Endothelial cell of umbilical vein (primary cell): ENCODE measurements around the gene PPP1R18. TPM values are rescaled to one million over a fixed set of nuclear protein-coding genes. Genes with fewer than 3 reads are reported as not detected.
"Not testable (repeated sequence)": the region's sequence is repeated elsewhere in the genome, so short reads cannot be mapped to it uniquely, and the experiment has no call there.

Experiments used
- BruUV-seq: library from RNA; stranded (reverse); fragments of 400-500 nt; replicated peaks from 2 replicates; lab custom pipeline; 2021; lab: Mats Ljungman, UMichigan
- CTCF ChIA-PET: fragments of 300-600, 350-600 bp; sonication (Branson Sonifier 250); formaldehyde crosslinking; loops from one replicate; lab custom pipeline; 2021; ENCODE audit warnings: antibody characterized with exemption, inconsistent platforms; lab: Charles Lee
- POLR2A ChIA-PET: fragments of 300-600, 350-600 bp; sonication (Branson Sonifier 250); formaldehyde crosslinking; loops from one replicate; lab custom pipeline; 2021; ENCODE audit warnings: antibody characterized with exemption, inconsistent platforms; lab: Charles Lee
- DNase-seq: peaks from one replicate; pipeline ENCODE4 v3.0.0-alpha.2; 2011; ENCODE audit warnings: low read depth, low spot score
- FAIRE-seq: peaks from 2 replicates; lab custom pipeline; 2011; peaks lifted over from hg19 to GRCh38; lab: Jason Lieb, UNC
- H2AFZ ChIP-seq: 2 replicates; pipeline ENCODE4 v1.6.0; 2012; ENCODE audit warnings: low read depth, low read length, control low read depth, inconsistent platforms
- H3K27ac ChIP-seq: 2 replicates; pipeline ENCODE4 v1.5.1; 2011; ENCODE audit warnings: low read depth, mild to moderate bottlenecking, control low read depth, low read length, moderate library complexity; ENCODE audit not compliant: insufficient read depth
- H3K27me3 ChIP-seq, 2 experiments: 2 replicates each; pipeline versions ENCODE4 v1.6.0 to v1.6.1; 2011; ENCODE audit warnings: low read length in 2 of 2, mixed read lengths in 1 of 2; ENCODE audit not compliant: control insufficient read depth in 2 of 2, insufficient read depth in 2 of 2
- H3K36me3 ChIP-seq, 2 experiments: 2 replicates in 1 of 2; 3 replicates in 1 of 2; pipeline ENCODE4 v1.5.1; 2011; ENCODE audit warnings: low read length in 2 of 2, mild to moderate bottlenecking in 1 of 2, moderate library complexity in 1 of 2; ENCODE audit not compliant: control insufficient read depth in 2 of 2, insufficient read depth in 2 of 2; ENCODE audit errors: extremely low read depth in 1 of 2
- H3K4me1 ChIP-seq: 3 replicates; pipeline ENCODE4 v1.5.1; 2011; ENCODE audit warnings: mild to moderate bottlenecking, low read length; ENCODE audit not compliant: control insufficient read depth, insufficient read depth; ENCODE audit errors: extremely low read depth
- H3K4me2 ChIP-seq: 2 replicates; pipeline ENCODE4 v1.6.1; 2011; ENCODE audit warnings: low read length, control low read depth, mixed read lengths; ENCODE audit not compliant: insufficient read depth
- H3K4me3 ChIP-seq, 3 experiments: fragments of 200-600 bp in 1 of 3; sonication (generic), shearing (Covaris generic) in 1 of 3; replicated peaks in 1 of 3; 2 replicates each; pipeline ENCODE4 v1.5.1; 2011 to 2016; ENCODE audit warnings: control low read depth in 3 of 3, low read length in 3 of 3, mild to moderate bottlenecking in 2 of 3, inconsistent platforms in 1 of 3, low read depth in 1 of 3, moderate library complexity in 1 of 3; ENCODE audit not compliant: insufficient read depth in 1 of 3
- H3K79me2 ChIP-seq: 2 replicates; pipeline ENCODE4 v1.6.0; 2012; ENCODE audit warnings: low read length, inconsistent platforms; ENCODE audit not compliant: control insufficient read depth, insufficient read depth
- H3K9ac ChIP-seq: replicated peaks from 2 replicates; pipeline ENCODE3; 2011; ENCODE audit warnings: low read length, control low read depth; ENCODE audit not compliant: insufficient read depth; ENCODE audit errors: extremely low read depth
- H3K9me1 ChIP-seq: replicated peaks from 3 replicates; pipeline ENCODE4 v1.6.0; 2011; ENCODE audit warnings: mild to moderate bottlenecking, low read length; ENCODE audit not compliant: control insufficient read depth, insufficient read depth; ENCODE audit errors: extremely low read depth
- H3K9me3 ChIP-seq: replicated peaks from 2 replicates; pipeline ENCODE4 v1.5.1; 2012; ENCODE audit warnings: low read length, inconsistent platforms; ENCODE audit not compliant: control insufficient read depth, insufficient read depth
- H4K20me1 ChIP-seq: replicated peaks from 2 replicates; pipeline ENCODE3; 2011; ENCODE audit warnings: mild to moderate bottlenecking, low read length; ENCODE audit not compliant: control insufficient read depth, insufficient read depth; ENCODE audit errors: extremely low read depth
- CTCF ChIP-seq, 2 donors: IDR thresholded peaks; 1 replicate in 1 of 2; 2 replicates in 1 of 2; pipeline ENCODE4 v1.5.1; 2011; ENCODE audit warnings: low read length in 2 of 2, mild to moderate bottlenecking in 2 of 2, moderate library complexity in 2 of 2, control low read depth in 1 of 2, inconsistent platforms in 1 of 2, low read depth in 1 of 2; ENCODE audit not compliant: insufficient read depth in 1 of 2; ENCODE audit errors: extremely low read depth in 1 of 2
- EZH2 ChIP-seq: IDR thresholded peaks from 2 replicates; pipeline ENCODE4 v1.6.1; 2012; ENCODE audit warnings: borderline replicate concordance, low read depth, mild to moderate bottlenecking, moderate library complexity, low read length, inconsistent platforms; ENCODE audit not compliant: severe bottlenecking
- FOS ChIP-seq: IDR thresholded peaks from 2 replicates; pipeline ENCODE4 v1.6.1; 2011; ENCODE audit warnings: mild to moderate bottlenecking, low read length, moderate library complexity, borderline replicate concordance; ENCODE audit not compliant: insufficient read depth
- GATA2 ChIP-seq: IDR thresholded peaks from 2 replicates; pipeline ENCODE4 v1.7.0; 2011; ENCODE audit warnings: low read depth, mild to moderate bottlenecking, moderate library complexity, mixed read lengths, low read length; ENCODE audit not compliant: insufficient read length, insufficient read depth
- JUN ChIP-seq: IDR thresholded peaks from 2 replicates; pipeline ENCODE4 v1.6.1; 2011; ENCODE audit warnings: borderline replicate concordance, low read depth; ENCODE audit not compliant: insufficient read length, insufficient read depth
- MAX ChIP-seq: IDR thresholded peaks from 2 replicates; pipeline ENCODE4 v1.6.1; 2011; ENCODE audit not compliant: insufficient read depth, insufficient read length
- MYC ChIP-seq: IDR thresholded peaks from one replicate; pipeline ENCODE4 v1.6.1; 2011; ENCODE audit warnings: mild to moderate bottlenecking, low read depth, low read length
- POLR2A ChIP-seq: IDR thresholded peaks from 2 replicates; pipeline ENCODE4 v1.6.1; 2012; ENCODE audit warnings: low read depth, mild to moderate bottlenecking, control low read depth, low read length
- POLR2AphosphoS5 ChIP-seq: IDR thresholded peaks from 2 replicates; pipeline ENCODE4 v1.6.1; 2012; ENCODE audit warnings: low read depth, mild to moderate bottlenecking, control low read depth, low read length, moderate library complexity; ENCODE audit not compliant: insufficient read depth
- dilution Hi-C: fragments of 300-500 bp; cut with MboI; formaldehyde crosslinking; loops from one replicate; pipeline ENCODE4 v1.15.0; 2019; ENCODE audit warnings: low sequenced_read_pairs; ENCODE audit not compliant: extremely low pct_ligation_motif_present
- intact Hi-C: fragments of 100-400 bp; cut with micrococcal nuclease; formaldehyde crosslinking; loops from one replicate; pipeline ENCODE4 v1.10.0; 2022
- polyA plus RNA-seq, 4 experiments: library from polyadenylated mRNA; depleted of rRNA in 3 of 4; stranded (reverse) in 3 of 4; unstranded in 1 of 4; fragments of >200 nt; gene quantifications; 2 replicates each; pipeline versions ENCODE4 v1.2.1 to v1.2.3, GENCODE V29; 2011 to 2012; ENCODE audit warnings: missing spikeins in 1 of 4
- total RNA-seq: library from RNA; stranded (reverse); gene quantifications from 2 replicates; pipeline ENCODE4 v1.2.3, GENCODE V29; 2021

The PPP1R18 gene
- total and polyA plus RNA-seq, 2 donors (not counting 3 experiments of a cell fraction or from before 2014, with no cell fraction given), result 136 to 173 TPM

- H3K79me2 ChIP-seq, result peaks cover 56% of the 10 kb centered on the region
- TF ChIP-seq FOS, result no peak
- TF ChIP-seq MAX, result no peak
- no peak for TF ChIP-seq JUN
- no peak for TF ChIP-seq POLR2AphosphoS5
- no peak for TF ChIP-seq CTCF (IDR thresholded peaks at IDR 0.05; ENCODE audit: extremely low read depth in 1 of 2, insufficient read depth in 1 of 2, low read depth in 1 of 2, low read length in 2 of 2)
- no peak for TF ChIP-seq MYC
- TF ChIP-seq EZH2, result no peak
- TF ChIP-seq POLR2A, result no peak
- no peak for TF ChIP-seq GATA2
- H3K27ac ChIP-seq, result peak overlapping the region; percentile 56
- intact Hi-C loops (no loop called here), dilution Hi-C loops (no loop called here)
- BruUV-seq, result no TSS peak
- no peaks in the 10 kb centered on the region for H3K9me1 ChIP-seq
- peak overlapping the region; percentile 57 to 99 (median 94) for H3K4me3 ChIP-seq
- no peak overlapping the region for H2AFZ ChIP-seq
- peaks cover 3% of the 10 kb centered on the region for H4K20me1 ChIP-seq
- H3K4me2 ChIP-seq, result peak overlapping the region; percentile 86
- peaks cover 10 to 18% of the 10 kb centered on the region in 2 experiments for H3K36me3 ChIP-seq
- FAIRE-seq, result no peak
- ChIA-PET CTCF (interaction anchor here (1.3 to 9.2 kb wide), 4 partner anchors 12 to 175 kb away, joined by 4 to 296 read pairs (median 4); no protein-coding TSS in a partner anchor), POLR2A (interaction anchor here (1.3 to 2.9 kb wide), 2 partner anchors 30 to 37 kb away, joined by 4 to 18 read pairs; no protein-coding TSS in a partner anchor)
- no peaks in the 10 kb centered on the region for H3K9me3 ChIP-seq
- no peaks in the 10 kb centered on the region for H3K27me3 ChIP-seq
- no peak for DNase-seq
- H3K4me1 ChIP-seq, result peaks cover 38% of the 10 kb centered on the region
- H3K9ac ChIP-seq, result peak overlapping the region; percentile 100
Measured at GRCh38 chr6:30719356-30719755, 32.9 kb upstream of the PPP1R18 start.

- not testable (repeated sequence) for H4K20me1 ChIP-seq
Measured at GRCh38 chr6:30717845-30718720, 31.6 kb upstream of the PPP1R18 start.

More at GRCh38 chr6:30717845-30718720, 31.6 kb upstream of the PPP1R18 start:
- Histone ChIP-seq H3K4me1 (peaks cover 27% of the 10 kb centered on the region), H3K9ac (peak overlapping the region; percentile 82), H3K4me2 (peak overlapping the region; percentile 67), H3K79me2 (peaks cover 43% of the 10 kb centered on the region), H3K27ac (peak overlapping the region; percentile 82), H3K4me3 (peak overlapping the region in 2 of 3 experiments; percentile 24 to 62)
- BruUV-seq, result TSS peak; percentile 1
- H3K9me3 ChIP-seq, H3K27me3 ChIP-seq, FAIRE-seq, DNase-seq, H3K9me1 ChIP-seq, dilution Hi-C loops, H3K36me3 ChIP-seq, H2AFZ ChIP-seq: not testable (repeated sequence)
- intact Hi-C loops, result loop anchor here (1.0 kb wide), 3 partner anchors 31 to 101 kb away; partner anchors contain the start of genes MRPS18B and PPP1R10
- ChIA-PET POLR2A (interaction anchor here (1.0 to 2.9 kb wide), 7 partner anchors 11 to 103 kb away, joined by 4 to 18 read pairs (median 6); partner anchors contain the start of gene NRM), CTCF (interaction anchor here (1.0 to 9.2 kb wide), 12 partner anchors 13 to 369 kb away, joined by 4 to 296 read pairs (median 6); no protein-coding TSS in a partner anchor)
